ENCODE measurements around the gene HPCAL1. TPM values are rescaled to one million over a fixed set of nuclear protein-coding genes. Genes with fewer than 3 reads are reported as not detected.
A peak's percentile ranks its signal among the peaks of the same experiment; 100 is the strongest.

The HPCAL1 gene
- total and polyA plus RNA-seq, 8 donors: 58.1 to 108 (median 72.1) TPM

DNA sequence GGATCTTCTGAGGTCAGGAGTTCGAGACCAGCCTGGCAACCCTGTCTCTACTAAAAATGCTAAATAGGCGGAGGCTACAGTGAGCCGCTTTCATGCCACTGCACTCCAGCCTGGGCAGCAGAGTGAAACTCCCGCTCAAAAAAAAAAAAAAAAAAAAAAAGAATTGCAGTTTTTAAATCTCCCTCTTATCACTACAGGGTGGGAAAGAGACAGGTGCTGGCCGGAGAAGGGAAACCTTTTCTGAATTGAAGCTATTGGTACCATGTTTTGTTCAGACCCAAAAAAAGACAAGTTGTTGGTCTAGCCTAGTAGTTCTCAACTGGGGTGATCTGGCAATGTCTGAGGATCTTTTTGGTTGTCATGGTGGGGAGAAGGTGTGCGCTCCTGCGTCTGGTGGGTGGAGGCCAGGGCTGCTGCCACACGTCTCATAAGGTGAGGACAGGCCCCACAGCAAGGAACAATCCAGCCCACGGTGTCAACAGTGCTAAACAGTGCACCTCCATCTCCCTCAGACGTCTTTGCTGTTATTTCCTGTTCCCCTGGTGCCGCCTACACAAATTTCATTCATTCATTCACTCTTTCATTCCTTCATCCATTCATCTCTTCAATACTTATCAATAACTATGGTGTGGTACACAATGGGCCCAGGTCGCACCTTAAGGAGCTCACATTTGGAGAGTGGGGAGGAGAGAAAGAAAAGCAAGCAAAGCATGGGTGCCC is 174.2 kb downstream of the HPCAL1 start:
- peak in 1 of 4 donors; percentile 17 for DNase-seq
- ATAC-seq: no peak
- no peak overlapping the region for H3K4me3 ChIP-seq
- TF ChIP-seq, protein P1, sequence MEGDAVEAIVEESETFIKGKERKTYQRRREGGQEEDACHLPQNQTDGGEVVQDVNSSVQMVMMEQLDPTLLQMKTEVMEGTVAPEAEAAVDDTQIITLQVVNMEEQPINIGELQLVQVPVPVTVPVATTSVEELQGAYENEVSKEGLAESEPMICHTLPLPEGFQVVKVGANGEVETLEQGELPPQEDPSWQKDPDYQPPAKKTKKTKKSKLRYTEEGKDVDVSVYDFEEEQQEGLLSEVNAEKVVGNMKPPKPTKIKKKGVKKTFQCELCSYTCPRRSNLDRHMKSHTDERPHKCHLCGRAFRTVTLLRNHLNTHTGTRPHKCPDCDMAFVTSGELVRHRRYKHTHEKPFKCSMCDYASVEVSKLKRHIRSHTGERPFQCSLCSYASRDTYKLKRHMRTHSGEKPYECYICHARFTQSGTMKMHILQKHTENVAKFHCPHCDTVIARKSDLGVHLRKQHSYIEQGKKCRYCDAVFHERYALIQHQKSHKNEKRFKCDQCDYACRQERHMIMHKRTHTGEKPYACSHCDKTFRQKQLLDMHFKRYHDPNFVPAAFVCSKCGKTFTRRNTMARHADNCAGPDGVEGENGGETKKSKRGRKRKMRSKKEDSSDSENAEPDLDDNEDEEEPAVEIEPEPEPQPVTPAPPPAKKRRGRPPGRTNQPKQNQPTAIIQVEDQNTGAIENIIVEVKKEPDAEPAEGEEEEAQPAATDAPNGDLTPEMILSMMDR (IDR thresholded peaks at IDR 0.05): no peak
- no peaks in the 10 kb centered on the region for H3K4me1 ChIP-seq
- no peak overlapping the region for H3K27ac ChIP-seq
- intact Hi-C loops (cut with DNase I): no loop called here
- H3K36me3 ChIP-seq: no peaks in the 10 kb centered on the region
- H3K9me3 ChIP-seq: no peaks in the 10 kb centered on the region
- H3K27me3 ChIP-seq: no peaks in the 10 kb centered on the region

Other genes with a start within 250 kb of the HPCAL1 start
- under 1 TPM; 0.60 to 0.93 TPM for gene CYS1, start 222.5 kb upstream of the HPCAL1 start, total RNA-seq
- gene CYS1, start 222.5 kb upstream of the HPCAL1 start, polyA plus RNA-seq (ENCODE audit: insufficient read length in 6 of 6): 10 to 100 TPM; 14.0 to 18.8 (median 16.9) TPM
- gene RRM2, start 180.2 kb upstream of the HPCAL1 start, total RNA-seq: 10 to 100 TPM; 24.9 to 43.8 TPM
- 10 to 100 TPM; 40.8 to 85.8 (median 54.1) TPM for gene RRM2, start 180.2 kb upstream of the HPCAL1 start, polyA plus RNA-seq (ENCODE audit: insufficient read length in 6 of 6)
- 10 to 100 TPM; 55.0 to 98.4 TPM for gene ODC1, start 145.4 kb downstream of the HPCAL1 start, total RNA-seq
- 100 to 1,000 TPM; 194 to 243 (median 218) TPM for gene ODC1, start 145.4 kb downstream of the HPCAL1 start, polyA plus RNA-seq (ENCODE audit: insufficient read length in 6 of 6)

Measured in left lung (tissue), 10 donors.